HG03039 (cell line): ENCODE data around the gene UTS2B.

Source experiments
- ATAC-seq: cut with Tn5 transposase; IDR thresholded peaks from one replicate; pipeline ENCODE4 v1.9.1; 2021; ENCODE audit warnings: mild to moderate bottlenecking, moderate library complexity; ENCODE audit not compliant: unreplicated experiment

UTS2B gene

DNA sequence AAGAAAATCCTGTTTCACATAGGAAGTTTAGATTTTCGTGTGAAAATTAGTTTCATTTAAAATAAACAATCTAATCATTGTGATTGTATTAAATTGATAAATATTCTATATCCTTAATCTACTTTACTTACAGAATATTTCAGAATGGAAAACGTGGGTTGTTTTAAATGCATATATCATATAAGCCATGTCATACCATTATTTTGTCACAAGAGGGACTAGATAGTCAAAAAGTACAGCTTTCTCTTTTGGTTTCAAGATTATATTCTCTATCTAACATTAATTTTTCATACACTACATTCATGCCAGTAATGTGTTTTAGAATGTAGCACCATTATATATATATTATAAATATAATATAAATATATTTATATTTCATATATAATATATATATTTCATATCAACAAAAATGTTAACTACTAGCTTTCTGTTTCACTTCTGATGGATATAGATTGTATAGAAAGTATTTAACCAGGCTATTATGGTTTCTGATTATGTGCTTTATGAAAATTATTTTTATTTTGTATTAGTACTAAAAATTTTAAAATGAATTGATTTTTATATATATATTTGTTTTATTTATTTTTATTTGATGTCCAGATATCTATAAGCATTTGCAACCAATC lies 86.0 kb downstream of the UTS2B start:
- no peak for ATAC-seq

DNA sequence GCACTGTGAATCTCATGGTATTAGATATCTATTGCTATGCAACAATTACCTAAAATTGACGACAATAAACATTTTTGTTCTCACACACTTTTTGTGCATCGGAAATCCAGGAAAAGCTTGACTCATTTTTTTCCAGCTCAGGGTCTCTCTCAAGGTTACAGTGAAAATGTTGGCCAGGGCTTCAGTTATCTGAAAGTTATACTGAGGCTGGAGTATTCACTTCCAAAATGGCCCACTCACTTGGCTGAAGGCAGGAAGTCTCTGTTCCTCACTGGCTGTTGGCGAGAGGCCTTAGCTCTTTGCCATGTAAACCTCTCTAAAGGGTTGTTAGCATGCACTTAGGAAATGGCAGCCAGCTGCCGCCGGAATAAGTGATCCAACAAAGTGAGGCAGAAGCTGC lies 89.8 kb downstream of the UTS2B start:
- ATAC-seq, result no peak

DNA sequence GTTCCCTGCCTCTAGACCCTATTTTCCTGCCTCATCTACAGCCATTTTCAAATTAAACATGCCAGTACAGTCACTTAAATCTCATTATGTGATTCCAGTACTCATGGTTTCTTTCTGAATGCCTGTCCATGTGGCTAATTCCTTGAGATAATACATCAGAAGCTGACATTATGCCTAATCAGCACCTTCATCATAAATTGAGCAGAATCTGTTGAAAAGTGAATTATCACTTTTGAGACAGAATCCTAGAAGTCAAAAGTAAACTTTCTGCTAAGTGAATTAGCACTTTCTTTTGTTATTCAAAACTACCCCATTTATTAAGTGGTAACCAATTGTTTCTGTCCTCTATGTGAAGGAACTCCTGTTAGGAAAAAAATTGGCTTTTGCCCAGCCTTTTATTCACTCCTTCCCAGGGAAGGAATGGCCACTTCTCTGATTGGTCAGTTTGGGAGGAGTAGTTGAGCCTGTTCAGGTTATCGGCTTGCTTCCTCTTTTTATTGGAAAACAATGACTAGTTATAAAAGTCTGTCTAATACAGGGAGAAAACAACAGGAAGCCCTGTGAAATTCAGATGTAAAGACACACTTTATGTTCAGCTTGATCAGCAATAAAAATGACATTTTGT lies 90.8 kb downstream of the UTS2B start:
- ATAC-seq, result no peak

DNA sequence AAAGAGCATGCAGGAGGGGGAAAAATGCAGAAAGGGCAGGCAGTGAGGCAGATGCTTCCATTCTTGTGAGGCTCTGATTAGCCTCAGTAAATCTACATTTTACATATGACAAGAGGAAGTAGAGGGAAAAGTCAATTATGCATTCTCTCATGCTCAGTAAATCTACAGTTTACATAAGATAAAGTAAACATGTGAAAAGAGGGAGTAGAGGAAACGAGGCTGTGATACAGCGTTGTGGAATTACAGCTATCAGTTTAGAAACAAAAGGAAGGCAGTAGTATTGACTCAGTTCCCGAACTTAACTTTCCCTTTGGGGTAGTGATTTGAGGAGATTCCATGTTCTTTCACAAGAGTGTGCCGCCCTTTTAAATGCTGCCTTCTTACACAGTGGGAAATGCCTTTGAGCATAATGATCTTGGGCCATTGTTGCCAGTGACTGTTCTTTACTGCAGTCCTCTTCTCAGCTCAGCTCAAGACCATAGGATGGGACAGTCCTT lies 92.0 kb downstream of the UTS2B start:
- no peak for ATAC-seq

DNA sequence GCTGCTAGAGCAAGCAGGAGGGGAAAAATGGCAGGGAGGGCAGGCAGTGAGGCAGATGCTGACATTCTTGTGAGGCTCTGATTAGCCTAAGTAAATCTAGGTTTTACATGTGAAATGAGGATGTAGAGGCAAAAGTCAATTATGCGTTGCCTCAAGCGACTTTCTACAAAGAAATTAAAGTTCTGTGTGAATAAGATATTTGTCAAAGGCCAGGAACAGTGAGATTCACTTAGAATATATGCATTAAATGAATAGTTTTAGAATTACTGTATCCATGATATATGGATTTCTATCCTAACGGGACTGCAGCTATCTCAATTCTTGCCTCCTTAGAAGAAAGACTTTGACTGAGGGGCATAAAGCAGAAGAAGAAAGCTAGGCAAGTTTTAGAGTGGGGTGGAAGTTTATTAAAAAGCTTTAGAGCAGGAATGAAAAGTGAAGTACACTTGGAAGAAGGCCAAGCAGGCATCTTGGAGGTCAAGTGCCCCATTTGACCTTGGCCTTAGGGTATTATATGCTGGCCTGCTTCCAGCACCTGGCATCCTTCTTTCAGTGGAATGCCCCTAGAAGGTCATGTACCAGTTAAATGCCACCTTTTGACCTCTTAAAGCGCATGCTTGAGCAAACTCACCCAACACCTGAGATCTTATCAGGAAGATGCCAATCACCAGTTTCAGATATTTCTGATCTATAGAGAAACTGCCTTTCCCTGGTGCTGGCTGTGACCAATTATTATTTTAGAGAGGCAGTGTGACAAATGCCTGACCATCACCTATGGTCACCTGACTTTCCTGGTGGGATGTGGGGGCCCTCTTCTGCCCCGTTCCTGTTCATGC lies 93.1 kb downstream of the UTS2B start:
- no peak for ATAC-seq

DNA sequence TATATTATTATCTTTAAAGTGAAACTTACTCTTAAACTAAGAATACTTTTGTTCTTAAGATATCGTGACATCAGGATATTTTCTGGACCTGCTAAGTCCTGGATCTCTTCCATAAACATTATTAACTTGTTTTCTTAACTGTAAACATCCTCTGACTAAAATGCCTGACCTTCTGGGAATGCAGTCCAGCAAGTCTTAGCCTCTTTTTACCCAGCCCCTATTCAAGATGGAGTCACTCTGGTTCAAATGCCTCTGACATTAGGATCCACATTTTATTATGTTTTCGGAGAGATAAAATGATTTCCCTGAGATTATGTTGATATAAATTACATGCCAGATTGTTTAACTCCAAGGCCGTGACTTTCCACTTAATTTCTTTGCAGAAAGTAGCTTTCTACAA lies 93.7 kb downstream of the UTS2B start:
- ATAC-seq, result no peak

DNA sequence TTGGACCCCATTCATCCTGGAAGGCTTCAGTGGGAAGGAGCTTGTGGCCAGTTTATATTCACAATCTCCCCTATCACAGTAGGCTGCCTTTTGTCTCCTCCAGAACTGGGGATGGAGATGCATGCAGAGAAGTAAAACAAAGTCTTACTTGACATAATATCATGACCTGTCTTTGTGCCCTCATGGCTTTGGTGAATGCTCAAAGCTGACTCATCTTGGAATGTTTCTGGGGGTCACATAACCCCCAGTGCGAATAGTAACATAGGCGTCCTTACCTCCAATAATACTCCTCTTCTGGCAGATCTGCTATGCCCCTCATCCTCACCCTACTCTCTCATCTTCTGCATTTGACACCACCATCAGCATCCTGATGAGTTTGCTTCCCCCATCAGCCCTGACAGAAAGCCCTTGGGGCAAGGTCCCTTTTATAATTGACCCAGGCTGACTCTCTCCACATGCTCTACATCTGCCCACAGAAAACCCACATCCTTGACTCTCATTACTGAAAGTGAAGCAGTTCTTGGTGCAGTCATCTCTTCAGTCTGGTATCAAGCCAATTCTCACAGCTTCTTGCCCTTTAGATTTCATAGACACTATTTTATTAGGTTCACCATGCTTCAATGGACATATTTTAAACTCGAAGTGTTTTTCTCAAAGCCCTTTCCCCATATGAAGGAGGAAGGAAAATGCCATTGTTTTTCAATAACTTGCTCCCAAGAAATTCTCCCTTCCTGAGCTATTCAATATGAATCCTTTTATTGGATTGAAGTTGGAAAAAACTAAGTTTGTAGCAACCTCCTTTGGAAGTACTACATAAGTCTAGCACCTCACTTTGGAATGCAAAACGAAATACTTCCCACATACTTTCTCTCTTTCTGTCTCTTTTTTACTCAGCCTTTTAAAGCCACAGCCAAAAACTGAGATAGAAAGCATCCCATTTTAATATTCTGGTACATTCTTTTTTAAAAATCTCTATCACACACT lies 94.7 kb downstream of the UTS2B start:
- ATAC-seq, result peak; percentile 98

DNA sequence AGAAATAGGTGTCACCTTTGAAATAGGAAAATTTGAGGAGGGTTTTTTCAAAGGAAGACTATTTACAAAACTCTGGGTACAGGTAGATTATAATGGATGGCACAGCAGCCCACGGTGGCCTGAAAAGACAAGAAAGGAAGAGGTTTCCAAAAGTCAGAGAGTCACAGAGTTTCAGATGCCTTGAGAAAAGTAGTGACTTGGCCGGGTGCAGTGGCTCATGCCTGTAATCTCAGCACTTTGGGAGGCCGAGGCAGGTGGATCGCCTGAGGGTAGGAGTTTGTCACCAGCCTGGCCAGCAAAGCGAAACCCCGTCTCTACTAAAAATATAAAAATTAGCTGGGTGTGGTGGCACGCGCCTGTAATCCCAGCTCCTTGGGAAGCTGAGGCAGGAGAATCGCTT lies 96.1 kb downstream of the UTS2B start:
- no peak for ATAC-seq

DNA sequence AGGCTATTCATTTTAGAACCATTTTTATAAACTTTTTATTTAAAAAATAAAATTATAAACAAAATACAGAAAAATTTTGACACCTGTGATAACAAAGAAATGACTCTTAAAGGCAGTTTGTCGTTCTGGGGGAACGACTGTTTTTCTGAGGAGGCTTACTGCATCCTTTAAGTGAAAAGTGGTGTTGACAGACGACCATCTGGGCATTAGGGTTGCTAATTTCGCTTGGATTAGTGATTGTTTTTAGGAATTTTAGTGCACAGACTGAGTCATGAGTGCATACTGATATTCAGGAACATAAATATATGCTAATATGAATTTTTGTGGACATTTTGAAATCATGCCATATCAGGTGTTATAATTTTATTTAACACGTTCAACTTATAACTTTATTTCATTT lies 102.8 kb downstream of the UTS2B start:
- no peak for ATAC-seq

DNA sequence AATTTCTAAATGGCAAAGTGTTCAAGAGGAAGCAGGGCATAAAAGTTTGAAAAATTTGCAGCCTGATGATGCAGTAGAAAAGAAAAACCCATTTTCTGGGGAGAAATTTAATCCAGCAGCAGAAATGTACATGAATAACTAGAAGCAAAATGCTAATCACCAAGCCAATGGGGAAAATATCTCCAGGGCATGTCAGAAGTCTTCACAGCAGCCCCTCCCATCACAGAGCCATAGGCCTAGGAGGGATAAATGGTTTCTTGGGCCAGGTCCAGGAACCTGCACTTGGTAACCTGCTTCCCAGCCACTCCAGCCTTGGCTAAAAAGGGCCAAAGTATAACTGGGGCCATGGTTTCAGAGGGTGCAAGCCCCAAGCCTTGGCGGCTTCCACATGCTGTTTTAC lies 108.7 kb downstream of the UTS2B start:
- no peak for ATAC-seq

DNA sequence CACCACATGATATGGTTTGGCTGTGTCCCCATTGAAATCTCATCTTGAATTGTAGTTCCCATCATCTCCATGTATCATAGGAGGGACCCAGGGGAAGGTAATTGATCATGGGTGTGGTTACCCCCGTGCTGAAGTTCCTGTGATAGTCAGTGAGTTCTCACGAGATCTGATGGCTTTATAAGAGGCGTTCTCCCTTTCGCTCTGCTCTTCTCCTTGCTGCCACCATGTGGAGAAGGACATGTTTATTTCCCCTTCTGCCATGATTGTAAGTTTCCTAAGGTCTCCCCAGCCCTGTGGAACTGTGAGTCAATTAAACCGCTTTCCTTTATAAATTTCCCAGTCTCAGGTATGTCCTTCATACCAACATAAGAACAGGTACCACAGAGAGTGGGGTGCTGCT lies 109.4 kb downstream of the UTS2B start:
- no peak for ATAC-seq

DNA sequence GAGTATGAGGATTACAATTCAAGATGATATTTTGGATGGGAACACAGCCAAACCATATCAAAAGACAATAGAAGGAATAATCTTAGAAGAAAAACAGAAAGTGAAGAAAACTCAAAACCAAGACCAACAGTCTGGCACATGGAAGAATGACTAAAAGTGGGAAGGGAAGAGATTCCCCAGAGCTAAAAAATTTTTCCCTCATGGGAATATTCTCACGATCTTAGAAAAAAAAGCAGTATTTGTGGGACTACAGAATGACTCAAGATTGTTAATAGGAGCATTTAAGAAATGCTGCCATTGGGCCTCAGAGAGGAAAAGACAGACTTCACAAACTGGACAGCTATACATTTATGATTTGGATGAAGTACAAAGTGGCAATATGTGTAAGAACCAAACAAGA lies 113.0 kb downstream of the UTS2B start:
- no peak for ATAC-seq
